ENCODE results near the gene FKBP8.
"Not testable (repeated sequence)": the region's sequence is repeated elsewhere in the genome, so short reads cannot be mapped to it uniquely, and the experiment has no call there.

DNA sequence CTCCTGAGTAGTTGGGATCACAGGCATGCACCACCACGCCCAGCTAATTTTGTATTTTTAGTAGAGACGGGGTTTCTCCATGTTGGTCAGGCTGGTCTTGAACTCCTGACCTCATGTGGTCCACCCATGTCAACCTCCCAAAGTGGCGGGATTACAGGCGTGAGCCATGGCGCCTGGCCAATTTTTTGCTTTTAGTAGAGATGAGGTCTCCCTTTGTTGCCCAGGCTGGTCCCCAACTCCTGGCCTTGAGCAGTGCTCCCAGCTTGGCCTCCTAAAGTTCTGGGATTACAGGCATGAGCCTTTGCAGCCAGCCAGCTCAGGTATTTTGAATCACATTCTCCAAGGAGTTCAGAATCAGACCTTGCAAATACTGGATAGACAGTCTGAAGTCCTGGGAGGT, 49.4 kb upstream of the FKBP8 start:
- TF ChIP-seq EZH2phosphoT487 (IDR thresholded peaks at IDR 0.05; ENCODE audit: low read depth), result not testable (repeated sequence)
- TF ChIP-seq, protein P1, sequence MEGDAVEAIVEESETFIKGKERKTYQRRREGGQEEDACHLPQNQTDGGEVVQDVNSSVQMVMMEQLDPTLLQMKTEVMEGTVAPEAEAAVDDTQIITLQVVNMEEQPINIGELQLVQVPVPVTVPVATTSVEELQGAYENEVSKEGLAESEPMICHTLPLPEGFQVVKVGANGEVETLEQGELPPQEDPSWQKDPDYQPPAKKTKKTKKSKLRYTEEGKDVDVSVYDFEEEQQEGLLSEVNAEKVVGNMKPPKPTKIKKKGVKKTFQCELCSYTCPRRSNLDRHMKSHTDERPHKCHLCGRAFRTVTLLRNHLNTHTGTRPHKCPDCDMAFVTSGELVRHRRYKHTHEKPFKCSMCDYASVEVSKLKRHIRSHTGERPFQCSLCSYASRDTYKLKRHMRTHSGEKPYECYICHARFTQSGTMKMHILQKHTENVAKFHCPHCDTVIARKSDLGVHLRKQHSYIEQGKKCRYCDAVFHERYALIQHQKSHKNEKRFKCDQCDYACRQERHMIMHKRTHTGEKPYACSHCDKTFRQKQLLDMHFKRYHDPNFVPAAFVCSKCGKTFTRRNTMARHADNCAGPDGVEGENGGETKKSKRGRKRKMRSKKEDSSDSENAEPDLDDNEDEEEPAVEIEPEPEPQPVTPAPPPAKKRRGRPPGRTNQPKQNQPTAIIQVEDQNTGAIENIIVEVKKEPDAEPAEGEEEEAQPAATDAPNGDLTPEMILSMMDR (IDR thresholded peaks at IDR 0.05; ENCODE audit: low read depth, low read length), result not testable (repeated sequence)
